NCI-H1092 treated with DMSO at 0.1 percent for 48 hours (cell line): ENCODE measurements around the gene MRPL27.
"Not testable (repeated sequence)": the region's sequence is repeated elsewhere in the genome, so short reads cannot be mapped to it uniquely, and the experiment has no call there.

Source experiments
- DNase-seq: peaks from one replicate; lab custom pipeline; 2025; lab: John Stamatoyannopoulos, UW

MRPL27 gene

DNA sequence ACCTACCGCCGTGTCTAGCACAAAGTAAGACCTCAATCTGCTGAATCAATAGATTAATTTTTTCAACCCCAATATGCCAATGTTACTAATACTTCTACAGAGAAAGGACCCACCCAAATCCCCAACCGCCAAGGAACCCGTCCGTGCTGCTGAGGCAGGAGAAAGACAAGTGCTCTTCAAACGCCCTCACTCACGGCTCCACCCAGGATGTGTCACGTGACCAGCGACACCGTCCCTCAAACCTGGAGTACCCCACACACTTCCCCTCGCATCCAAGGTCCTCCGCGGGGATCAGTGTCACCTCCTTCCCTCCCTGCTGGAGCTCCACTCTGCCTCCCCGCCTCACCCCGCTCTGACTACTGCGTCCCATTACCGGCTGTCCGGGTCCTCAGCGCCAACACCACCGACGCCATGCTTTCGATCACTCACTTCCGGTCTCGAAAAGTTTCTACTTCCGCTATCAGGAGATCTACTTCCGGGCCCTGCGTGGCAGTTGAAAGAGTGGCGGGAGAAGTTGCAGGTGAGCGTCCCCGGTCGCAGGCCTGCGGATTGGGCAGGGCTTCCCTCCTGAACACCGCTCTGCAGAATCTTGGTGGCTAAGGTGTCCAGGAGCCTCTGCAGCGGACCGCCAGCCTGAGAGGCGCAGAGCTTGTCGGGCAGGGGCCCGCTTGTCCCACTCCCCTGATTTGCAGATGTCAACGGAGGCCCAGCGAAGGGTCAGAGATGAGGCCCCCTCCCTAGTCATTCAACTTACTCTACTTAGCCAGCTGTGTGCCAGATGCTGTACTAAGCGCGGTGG, at the start of gene MRPL27, which contains the start of gene EME1:
Gene MRPL27, minus strand, starts transcription at position 427 of the 799 bp plus-strand sequence. Its CDS starts 14 bp downstream, at position 413.
Gene EME1, plus strand, starts transcription at position 472 of the 799 bp plus-strand sequence. CDS start 1,980 bp downstream, outside the sequence.
- peak; percentile 94 for DNase-seq

DNA sequence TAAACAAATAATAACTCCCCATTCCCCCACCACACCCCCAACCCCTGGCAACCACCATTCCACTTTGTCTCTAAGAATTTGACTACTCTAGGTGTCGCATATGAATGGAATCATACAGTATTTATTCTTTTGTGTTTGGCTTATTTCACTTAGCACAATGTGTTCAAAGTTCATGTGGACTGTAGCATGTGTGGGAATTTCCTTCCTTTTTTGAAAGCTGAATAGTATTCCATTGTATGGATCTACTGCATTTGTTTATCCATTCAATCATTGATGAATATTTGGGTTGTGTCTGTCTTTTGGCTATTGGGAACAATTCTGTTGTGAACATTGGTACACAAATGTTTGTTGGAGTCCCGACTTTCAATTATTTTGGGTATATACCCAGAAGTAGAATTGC, 49.8 kb upstream of the MRPL27 start:
- no peak for DNase-seq

DNA sequence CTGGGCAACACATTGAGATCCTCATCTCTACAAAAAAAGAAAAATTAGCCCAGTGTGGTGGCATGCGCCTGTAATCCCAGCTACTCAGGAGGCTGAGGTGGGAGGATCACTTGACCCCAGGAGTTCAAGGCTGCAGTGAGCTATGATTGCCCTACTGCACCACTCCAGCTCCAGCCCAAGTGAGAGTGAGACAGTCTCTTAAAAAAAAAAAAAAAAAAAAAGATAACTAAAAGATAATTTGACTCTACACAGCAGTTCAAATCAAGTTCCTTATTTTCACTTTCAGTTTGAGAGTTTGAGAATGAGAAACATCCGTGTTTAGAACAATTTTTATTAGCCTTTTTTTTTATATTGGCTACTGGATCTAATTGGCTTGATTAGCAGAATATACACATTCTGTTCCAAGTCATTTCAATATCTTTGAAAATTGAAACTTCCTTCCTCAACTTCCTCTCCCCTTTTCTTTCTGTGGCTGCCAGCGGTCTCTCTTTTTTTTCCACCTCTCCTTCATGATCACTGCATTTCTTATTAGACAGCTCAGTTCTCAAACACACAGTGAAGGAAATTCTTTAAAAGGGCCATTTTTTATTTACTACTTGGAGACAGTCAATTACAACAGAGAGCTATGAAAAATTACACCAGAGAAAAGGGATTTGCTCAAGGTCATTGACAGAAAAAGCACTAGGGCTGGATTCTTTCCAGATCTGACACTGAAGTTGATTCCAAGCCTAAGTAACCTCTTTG, 48.5 kb upstream of the MRPL27 start:
- no peak for DNase-seq

DNA sequence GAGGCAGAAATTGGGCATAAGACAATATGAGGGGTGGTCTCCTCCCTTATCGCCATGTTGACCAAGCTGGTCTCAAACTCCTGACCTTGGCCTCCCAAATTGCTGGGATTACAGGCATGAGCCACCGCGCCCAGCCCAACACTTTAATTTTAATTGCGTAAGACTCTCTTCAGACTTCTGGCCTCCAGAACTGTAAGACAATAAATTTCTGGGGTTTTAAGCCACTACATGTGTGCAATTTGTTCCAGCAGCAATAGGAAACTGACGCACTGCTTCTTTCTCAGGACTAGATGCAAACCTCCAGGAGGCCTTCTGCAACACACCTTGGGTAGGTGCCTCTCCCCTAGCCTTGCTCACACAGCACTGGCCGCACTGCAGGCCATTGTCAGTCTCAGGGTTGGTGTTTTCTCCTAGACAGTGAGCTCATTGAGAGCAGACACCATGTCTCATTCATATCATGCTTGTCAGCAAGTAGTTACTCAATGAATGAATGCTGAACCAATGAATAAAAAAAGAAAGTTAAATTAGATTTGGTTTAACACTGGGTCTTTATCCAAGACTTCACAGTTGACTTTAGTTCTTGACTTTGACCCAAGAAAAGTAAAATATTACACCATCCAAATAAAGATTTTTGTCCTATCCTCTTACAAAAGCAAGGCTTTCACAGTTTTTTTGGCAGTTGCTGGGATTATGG, 47.6 kb upstream of the MRPL27 start:
- no peak for DNase-seq

DNA sequence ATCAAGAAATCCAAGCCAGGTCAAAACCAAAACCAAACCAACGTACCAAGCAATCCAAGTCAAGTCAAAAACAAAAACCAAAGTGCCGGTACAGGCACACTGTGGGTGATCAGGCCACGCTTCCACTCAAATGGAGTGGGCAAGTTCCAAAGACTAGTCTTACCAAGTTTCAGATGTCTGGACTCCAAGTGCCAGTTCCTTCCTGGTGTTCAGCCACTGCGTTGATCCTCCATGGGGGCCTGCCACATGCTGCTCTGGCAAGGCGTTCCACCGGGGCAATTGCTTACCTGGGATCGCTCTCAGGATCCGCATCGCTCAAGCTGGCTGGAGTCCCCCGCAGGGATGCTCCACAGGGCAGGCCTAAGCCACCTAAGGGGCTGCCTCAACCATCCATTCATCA, 46.6 kb upstream of the MRPL27 start:
- DNase-seq = not testable (repeated sequence)

DNA sequence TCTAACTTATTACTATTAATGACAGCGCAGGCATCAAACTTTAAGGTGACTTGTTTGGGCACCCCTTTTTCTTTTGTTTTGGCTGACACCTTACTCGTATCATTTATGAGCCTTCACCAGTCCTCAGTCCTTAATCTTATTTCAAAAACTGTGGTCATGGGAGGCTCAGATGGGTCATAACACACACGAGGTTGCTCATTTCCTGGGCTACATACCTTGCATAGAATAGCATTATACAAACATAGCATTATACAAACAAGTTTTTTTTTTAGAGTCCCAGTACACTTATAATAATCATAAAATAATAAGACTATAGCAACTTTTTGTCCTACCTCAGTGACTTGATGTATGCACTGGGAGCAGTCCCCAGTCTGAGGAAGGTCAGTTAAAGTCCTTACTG, 41.8 kb upstream of the MRPL27 start:
- no peak for DNase-seq

DNA sequence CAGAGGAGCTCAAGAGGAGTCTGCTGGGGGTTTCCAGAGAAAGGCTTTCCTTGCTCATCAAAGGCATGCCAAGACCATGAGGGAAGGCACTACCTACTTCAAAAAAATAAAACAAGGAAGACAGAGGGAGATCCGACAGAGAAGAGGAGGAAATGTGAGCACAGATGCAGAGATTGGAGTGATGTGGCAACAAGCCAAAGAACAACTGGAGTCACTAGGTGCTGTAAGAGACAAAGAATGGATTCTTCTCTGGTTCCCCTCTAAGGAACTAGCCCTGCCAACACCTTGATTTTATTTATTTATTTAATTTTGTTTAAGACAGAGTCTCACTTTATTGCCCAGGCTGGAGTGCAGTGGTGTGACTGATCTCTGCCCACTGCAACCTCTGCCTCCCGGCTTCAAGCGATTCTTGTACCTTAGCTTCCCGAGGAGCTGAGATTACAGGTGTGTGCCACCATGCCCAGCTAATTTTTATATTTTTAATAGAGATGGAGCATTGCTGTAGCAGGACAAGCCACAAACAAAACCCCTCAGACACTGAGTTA, 39.3 kb upstream of the MRPL27 start:
- DNase-seq = no peak

DNA sequence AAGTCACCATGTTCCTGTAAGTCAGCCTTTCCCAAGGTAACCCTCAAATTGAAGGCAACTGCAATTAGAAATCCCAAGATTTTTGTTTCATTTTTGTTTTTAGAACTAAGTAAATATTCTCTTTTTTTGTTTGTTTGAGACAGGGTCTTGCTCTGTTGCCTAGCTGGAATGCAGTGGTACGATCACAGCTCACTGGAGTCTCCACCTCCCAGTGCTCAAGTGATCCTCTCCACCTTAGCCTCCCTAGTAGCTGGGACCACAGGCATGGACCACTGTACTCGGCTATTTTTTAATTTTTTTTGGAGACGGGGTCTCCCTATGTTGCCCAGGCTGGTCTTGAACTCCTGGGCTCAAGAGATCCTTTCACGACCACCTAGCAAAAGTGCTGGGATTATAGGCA, 34.9 kb upstream of the MRPL27 start:
- no peak for DNase-seq

DNA sequence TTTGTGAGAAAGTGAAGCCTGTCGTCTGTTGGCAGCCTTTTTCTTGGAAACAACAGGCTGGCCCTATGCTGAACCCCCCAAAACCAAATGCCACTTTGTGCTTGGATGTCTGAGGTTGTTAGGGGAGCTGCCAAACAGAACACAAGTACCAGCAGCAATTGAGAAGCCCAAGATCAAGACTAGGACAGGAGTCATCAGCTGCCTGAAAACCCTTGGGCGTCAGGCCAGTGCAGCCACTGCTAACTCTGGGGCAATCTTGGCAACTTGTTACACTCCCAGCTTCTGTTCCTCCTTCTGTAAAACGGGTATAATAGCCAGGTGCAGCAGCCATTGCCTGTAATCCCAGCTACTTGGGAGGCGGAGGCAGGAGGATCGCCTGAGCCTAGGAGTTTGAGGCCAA, 33.6 kb upstream of the MRPL27 start:
- no peak for DNase-seq

DNA sequence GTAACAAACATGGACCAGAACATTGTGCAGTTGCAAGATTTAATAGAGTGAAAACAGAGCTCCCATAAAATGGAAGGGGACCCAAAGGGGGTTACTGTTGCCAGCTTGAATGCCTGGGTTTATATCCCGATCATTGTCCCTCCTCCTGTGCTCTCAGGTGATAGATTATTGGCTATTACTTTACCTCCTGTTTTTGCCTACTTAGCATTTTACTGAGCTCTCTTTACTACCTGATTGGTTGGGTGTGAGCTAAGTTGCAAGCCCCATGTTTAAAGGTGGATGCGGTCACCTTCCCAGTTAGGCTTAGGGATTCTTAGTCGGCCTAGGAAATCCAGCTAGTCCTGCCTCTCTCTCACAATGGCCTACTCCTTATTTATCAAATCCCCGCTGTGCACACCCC, 32.4 kb upstream of the MRPL27 start:
- DNase-seq = not testable (repeated sequence)

DNA sequence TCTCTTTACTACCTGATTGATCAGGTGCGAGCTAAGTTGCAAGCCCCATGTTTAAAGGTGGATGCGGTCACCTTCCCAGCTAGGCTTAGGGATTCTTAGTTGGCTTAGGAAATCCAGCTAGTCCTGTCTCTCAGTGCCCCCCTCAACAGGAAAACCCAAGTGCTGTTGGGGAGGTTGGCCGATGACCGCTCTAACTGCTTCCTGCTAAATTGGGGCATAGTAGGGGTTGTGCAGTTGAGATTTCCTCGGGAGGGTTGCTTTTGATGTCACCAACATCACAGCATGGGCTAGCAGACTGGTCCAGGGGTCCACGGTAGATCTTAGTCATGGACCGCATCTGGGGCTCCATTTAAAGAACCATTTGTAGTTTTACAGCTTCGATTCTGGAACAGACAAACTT, 26.6 kb upstream of the MRPL27 start:
- DNase-seq = not testable (repeated sequence)

DNA sequence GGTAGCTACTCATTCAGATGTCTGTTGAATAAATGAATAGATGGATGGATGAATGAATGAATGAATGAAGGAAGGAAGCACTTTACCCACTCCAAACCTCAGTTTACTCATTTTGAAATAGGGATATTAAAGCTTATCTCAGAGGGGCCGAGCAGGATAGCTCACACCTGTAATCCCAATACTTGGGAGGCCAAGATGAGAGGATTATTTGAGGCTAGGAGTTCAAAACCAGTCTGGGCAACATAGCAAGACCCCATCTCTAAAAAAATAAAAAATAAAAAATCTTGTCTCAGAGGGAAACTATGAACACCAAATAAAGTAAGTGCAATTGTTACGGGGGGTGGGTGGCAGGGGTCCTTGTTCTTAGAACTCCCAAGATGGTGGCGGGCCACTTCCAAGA, 25.7 kb upstream of the MRPL27 start:
- DNase-seq = not testable (repeated sequence)

DNA sequence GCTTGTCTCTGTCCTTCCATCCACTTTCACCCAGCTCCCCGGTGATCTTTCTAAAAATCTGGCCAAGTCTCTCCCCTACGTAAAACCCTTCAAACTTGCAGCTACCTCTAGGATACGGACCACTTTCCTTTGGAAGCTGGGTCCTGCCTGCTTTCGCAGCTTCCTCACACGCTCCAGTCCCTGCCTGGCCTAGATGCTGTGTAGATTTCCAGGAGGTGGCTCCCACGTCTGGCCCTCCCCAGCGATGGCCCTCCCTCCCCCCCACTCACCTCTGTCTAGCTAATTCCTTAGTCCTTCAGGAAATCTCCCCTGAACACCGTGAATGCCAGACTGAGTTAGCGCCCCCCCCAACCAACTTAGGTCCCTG, 24.9 kb upstream of the MRPL27 start:
- DNase-seq = no peak

DNA sequence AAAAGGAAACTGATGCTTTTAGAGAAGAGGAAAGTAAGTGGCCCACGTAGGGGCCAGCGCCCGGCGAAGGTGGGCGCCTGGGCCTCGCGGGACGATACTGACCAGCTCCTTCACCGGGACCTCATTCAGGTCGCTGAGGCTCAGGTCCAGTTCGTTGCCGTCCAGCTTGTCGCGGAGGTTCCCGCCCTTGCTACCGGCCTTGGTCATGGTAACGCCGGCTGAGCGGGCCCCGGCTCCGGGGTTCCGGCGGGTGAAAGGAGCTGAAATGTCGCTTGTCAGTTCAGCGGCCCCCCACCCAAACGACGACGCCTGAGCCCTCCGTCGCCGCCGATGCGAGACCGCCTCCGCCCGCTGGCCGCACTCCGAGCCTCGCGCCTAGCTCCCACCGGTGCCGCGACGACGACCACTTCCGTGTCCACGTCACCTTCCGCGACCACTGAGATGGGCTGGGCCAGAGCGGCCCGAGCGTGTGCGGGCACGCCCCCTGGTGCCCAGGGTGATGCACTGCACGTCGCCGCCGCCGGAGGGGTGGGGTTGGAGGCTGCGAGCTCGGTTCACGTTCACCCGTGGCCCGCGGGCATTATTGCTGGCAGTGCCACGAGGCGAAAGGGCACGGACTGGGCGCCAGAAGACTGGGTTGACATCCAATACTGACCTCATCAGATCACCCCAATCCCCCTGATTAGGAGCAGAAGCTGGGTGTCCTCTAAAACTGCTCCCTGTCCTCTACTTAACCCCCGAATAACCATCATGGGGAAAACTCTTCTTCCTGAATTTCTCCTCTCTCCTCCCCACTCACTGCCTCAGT, 24.3 kb upstream of the MRPL27 start, which contains the start of gene LRRC59:
Gene LRRC59, minus strand, starts transcription at position 413 of the 808 bp plus-strand sequence. Its CDS starts 206 bp downstream, at position 207.
- peak; percentile 76 for DNase-seq

DNA sequence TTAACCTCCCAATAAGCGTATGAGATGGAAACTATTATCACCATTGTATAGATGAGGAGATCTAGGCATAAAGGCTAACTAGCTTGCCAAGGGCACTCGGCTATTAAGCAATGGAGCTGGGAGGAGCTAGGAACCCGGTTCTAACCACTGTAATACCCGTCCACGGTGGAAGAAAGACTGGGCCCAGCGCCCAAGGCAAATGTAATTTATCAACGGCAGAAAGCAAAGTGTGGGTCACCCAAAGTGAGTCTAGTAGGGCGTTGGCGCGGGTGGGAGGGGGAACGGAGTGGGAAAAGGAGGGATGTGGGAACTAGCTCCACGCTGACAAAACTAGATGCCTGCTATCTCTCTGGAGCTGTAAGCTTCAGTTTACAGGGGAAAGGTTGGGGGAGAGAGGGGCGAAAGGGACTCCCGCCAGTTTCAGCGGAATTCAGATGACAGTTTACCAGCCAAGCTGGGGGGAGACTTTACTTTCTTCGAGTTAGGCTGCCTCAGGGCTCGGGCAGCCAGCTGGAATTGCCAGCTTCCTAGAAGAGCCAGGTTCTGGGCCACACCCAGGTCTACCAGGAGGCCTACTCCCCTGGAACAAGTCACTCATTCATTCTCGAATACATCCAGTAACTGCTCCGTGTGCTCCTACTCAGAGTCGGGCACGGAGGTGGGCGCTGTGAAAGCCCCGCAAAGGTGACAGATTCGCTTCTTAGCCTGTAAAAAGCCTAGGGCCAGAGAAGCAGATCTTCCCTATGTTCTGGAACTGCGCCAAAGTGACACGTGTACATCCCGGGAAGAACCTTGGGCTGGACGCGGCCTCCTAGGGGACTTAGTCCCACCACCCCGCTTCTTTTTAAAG, 23.5 kb upstream of the MRPL27 start:
- DNase-seq = no peak

DNA sequence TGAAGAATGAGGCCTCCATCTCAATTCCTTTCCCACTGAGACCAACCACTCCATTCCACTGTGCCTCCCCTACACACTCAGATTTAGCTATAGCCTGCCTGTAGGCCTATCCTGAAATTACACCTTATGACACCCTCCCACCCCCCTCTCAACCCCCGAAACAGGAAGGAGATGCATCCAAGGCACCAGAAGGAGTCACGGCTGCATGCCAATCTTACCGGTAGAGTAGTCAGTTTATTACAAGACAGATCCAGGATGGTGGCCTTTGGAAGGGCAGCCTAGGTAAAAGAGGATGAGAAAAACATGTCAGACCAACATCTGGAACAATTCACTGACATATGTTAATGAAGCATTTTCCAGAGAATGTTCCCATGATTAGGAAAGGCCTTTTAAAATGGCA, 21.7 kb upstream of the MRPL27 start:
- DNase-seq = no peak

DNA sequence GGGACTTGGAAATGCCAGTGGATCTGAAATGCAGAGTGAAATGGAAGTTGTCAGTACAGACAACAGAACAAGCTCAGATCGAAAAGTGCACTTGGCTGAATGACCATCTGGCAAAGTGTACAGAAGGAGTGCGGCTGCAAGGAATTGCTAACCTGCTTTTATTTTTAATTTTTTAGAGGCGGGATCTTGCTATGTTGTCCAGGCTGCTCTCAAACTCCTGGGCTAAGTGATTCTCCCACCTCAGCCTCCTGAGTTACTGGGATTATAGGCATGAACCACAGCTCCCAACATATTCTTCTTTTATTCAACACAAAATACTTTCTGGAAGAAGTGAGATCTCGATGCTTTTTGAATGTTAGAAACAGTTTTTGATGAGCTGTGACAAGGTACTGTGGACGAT, 20.7 kb upstream of the MRPL27 start:
- no peak for DNase-seq

DNA sequence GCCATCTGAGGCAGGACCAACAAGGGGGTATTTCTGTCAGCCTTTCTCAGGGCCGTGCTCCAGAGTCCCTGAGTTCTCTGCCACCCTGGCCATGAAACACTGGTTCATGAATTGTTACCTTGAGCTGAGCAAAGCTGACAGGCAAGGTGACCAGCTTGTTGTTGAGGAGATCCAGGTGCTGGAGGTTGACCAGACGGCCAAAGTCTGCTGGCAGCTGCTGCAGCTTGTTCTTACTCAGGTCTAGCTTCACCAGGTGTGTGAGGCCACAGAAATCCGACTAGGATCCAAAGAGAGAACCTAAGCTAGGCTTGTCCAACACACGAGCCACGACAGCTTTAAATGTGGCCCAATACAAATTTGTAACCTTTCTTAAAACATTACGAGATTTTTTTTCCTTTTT, 19.6 kb upstream of the MRPL27 start:
- no peak for DNase-seq

DNA sequence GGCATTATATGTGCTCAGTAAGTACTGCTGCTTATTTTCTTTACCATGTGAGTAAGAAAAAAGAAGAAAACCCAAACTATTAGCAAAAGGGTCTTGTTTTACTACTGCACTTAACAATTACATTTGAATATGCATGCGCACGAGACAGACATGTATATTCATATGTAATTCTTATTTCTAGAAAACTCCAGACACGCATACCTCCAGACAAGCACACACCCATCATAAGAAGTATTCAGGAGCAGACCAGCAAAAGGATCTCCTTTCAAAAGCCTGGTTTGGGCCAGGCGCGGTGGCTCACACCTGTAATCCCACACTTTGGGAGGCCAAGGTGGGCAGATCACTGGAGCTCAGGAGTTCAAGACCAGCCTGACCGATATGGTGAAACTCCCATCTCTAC, 16.6 kb upstream of the MRPL27 start:
- DNase-seq = no peak

DNA sequence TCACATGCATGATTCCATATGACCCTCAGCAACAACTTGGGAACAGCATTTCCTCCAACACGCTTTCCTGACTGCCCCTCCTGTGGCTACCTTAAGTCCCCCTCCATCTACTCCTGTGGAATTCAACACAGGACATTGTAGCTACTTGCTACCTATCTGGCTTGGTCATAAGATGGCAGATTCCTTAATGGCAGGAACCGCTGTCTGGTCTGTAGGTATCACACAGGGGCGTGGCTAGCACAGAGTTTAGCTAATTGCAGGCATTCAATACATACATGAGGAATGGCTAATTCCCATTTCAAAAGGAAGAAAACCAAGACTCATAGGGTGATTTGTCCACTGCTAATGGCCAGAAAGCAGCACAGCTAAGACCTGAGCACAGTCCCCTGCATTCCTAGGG, 15.7 kb upstream of the MRPL27 start:
- DNase-seq = no peak

DNA sequence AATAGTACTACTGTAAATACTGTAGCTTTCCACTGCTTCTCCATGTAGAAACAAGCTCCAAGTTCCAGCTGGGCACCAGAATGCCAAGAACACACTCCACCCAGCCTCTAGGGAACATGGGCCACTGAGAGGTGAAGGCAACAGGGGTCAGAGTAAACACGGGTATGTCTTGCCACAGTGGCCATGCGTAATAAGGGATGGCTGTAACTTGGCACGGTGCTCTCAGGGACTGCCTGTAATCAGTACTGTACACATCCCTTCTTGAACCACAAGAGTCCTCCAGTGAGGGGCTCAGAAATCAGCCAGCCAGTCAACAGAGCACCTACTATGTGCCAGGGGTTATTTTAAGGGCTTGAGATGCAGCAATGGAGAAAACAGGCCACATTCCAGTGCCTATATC, 13.5 kb upstream of the MRPL27 start:
- no peak for DNase-seq
